Embryonic facial prominence (tissue), 1 donor: Measurements from ENCODE around the gene ZNF541.

Experiments
- DNase-seq: peaks from one replicate; pipeline ENCODE4 v3.0.0-alpha.2; 2016; ENCODE audit errors: extremely low spot score

ZNF541 gene

GRCh38 chr19:47545061-47545948 is 27.6 kb downstream of the ZNF541 start:
- DNase-seq = no peak

DNA sequence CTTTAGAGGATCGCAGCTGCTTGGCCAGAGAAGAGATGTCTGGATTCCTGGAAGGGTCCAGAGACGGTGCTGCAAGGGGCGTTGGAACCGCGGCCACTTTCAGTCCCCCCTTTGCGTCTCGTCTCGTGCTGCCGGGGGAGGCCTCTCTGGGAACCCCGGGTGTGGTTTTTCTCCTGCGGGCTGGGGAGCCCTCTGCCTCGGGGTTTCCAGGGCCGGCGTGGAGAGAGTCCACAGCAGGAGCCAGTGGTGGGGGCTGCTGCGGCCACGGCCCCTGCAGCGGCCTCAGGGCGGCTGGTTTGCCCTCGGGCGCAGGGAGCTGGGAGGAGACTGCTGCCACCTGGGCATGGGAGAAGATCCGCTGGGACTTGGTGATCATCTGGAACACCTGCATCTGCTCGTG is 28.5 kb downstream of the ZNF541 start:
- DNase-seq = no peak

DNA sequence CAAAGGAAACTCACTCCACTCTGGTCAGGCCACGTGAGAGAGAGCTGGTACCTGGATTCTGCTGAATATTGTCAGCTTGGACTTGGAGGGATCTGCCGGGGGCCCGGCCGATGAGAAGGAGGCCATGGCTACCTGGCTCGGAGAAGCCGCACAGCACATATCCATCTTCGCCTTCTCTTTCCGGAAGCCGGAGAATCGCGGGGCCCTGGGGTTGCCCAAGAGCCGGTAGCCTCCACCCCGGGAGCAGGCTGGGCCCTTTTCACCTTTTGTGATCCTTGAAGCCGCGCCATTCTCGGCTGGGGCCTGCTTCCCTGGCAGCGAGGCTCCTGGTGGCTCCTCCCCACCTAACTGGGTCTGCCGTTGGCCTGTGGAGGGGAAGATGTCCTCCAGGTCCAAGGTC is 28.9 kb downstream of the ZNF541 start:
- no peak for DNase-seq

- DNase-seq = no peak
Observed at GRCh38 chr19:47542030-47542475, 30.9 kb downstream of the ZNF541 start.

- no peak for DNase-seq
Observed at GRCh38 chr19:47541518-47541917, 31.4 kb downstream of the ZNF541 start.

GRCh38 chr19:47540748-47541147 is 32.2 kb downstream of the ZNF541 start:
- DNase-seq = no peak

DNA sequence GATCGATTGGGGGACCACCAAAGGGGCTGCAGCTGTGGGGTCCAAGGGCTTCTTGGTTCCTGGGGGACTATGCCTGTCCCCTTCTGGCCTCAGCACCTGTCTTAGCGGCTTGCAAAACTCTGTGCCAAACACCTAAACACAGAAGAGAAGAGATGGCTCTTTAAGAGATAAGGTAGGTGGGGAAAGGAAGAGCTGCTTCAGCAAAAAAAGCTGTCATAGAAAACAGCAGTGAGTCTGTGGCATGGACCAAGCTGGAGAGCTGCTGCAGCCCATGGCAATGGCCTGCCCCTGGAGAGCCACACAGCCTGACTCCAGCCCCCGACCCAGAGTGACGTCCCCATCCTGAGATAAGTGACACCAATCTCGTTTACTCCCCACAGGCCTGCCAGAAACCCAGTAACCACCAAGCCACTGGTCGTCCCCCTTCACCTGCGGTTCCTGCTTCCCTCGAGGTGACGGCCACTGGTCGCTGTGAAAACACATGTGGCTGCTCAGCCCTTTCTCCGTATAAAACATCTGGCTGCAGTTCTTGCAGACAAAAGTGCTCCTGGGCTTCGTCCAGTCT is 33.1 kb downstream of the ZNF541 start:
- DNase-seq = no peak

GRCh38 chr19:47538812-47539211 is 34.1 kb downstream of the ZNF541 start:
- no peak for DNase-seq

DNA sequence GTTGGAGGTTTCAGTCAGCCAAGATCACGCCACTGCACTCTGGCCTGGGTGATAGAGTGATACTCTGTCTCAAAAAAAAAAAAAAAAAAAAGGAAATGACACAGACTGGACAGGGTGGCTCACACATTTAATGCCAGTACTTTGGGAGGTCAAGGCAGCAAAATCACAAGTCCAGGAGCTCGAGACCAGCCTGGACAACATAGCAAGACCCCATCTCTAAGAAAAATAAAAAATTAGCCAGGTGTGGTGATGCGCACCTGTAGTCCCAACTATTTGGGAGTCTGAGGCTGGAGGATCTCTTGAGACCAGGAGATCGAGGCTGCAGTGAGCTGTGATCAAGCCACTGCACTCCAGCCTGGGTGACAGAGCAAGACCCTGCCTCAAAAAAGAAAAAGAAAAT is 35.5 kb downstream of the ZNF541 start:
- DNase-seq = no peak

DNA sequence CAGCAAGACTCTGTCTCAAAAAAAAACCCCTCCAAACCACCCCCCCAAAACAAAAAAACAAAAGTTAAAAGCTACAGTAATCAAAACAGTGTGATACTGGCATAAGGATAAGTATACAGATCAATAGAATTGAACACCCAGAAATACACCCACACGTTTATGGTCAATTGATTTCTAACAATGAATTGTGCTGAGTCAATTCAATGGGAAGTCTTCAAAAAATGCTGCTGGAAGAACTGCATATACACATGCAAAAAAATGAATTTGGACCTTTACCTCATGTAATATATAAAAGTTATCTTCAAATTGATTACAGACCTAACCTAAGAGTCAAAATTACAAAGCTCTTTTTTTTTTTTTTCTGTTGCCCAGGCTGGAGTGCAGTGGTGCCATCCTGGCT is 38.3 kb downstream of the ZNF541 start:
- no peak for DNase-seq

DNA sequence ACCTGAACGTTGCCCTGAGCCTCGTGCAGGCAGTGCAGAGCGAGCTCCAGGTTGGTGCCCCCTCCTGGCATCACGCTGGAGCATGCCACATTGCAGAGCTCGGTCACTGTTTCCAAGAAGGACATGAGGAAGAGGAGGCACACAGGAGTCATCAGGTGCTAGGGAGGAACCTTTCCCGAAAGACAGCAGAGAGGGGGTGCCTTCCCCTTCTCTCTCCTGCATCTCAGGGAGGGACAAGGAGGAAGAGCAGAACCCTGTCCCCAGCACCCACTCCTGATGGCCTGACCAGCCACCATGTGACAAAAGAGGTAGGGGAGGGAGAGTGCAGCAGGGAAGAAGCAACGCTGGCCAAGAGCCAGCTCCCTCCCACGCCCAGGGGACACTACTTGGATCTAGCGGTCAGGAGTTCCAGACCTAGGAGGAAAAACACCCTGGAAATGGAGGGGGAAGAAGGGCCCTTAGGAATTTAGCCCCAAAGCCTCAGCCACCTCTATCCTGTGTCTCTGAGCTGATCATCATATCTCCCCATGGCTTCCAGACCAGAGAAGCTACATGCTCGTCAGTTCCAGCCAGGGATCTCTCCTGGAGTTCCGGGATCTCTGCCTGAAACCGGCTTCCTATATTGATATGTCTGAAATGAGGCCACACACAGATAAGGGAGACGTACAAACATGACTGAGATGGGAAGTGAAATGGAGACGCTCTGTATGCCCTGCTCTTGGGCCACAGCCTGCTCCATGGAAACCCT is 41.1 kb downstream of the ZNF541 start:
- no peak for DNase-seq

GRCh38 chr19:47529018-47529742 is 43.8 kb downstream of the ZNF541 start:
- DNase-seq = no peak

GRCh38 chr19:47526798-47527197 is 46.1 kb downstream of the ZNF541 start:
- DNase-seq = no peak

GRCh38 chr19:47523473-47523872 is 49.5 kb downstream of the ZNF541 start:
- no peak for DNase-seq
